ENCODE measurements around the gene NBPF15. TPM values are rescaled to one million over a fixed set of nuclear protein-coding genes. Genes with fewer than 3 reads are reported as not detected.
"Not testable (repeated sequence)": the region's sequence is repeated elsewhere in the genome, so short reads cannot be mapped to it uniquely, and the experiment has no call there.

Gene NBPF15
- total RNA-seq, 2 donors from 2014 or later, result 60.2 to 98.0 TPM

GRCh38 chr1:144439737-144440136 lies 21.7 kb downstream of the NBPF15 start:
- not testable (repeated sequence) for H3K4me3 ChIP-seq (ENCODE audit: low read length); H3K9ac ChIP-seq (ENCODE audit: extremely low read depth, low read length, poor library complexity, severe bottlenecking); H3K27ac ChIP-seq (ENCODE audit: low read depth, low read length); H3K27me3 Mint-ChIP-seq (ENCODE audit: insufficient read depth); H3K9me3 Mint-ChIP-seq; H3K4me1 ChIP-seq (ENCODE audit: control insufficient read depth, insufficient read depth, low read length); H3K27ac Mint-ChIP-seq; H3K9me3 ChIP-seq (ENCODE audit: control insufficient read depth, low read length); H3K4me3 Mint-ChIP-seq; H3K36me3 ChIP-seq (ENCODE audit: control insufficient read depth, insufficient read depth, low read length); H3K4me1 Mint-ChIP-seq; DNase-seq; H3K27me3 ChIP-seq (ENCODE audit: control insufficient read depth, insufficient read depth, low read length, poor library complexity, severe bottlenecking); H3K36me3 Mint-ChIP-seq (ENCODE audit: low read depth)
- TF ChIP-seq CTCF (conservative IDR thresholded peaks at IDR 0.05), result peak; percentile 63
- 31% methylated on average over 5 of the region's 7 CpGs; no CpG with 5 or more reads in 1 of the 2 experiments for WGBS, 2 experiments (ENCODE audit: insufficient coverage in 1 of 2, insufficient read length in 1 of 2)

GRCh38 chr1:144418891-144419694 lies 42.4 kb downstream of the NBPF15 start:
- Mint-ChIP-seq H3K36me3 (ENCODE audit: low read depth) (peaks cover 12% of the 10 kb centered on the region), H3K4me3 (peak overlapping the region; percentile 68), H3K27ac (peak overlapping the region; percentile 46)
- peak; percentile 37 for TF ChIP-seq CTCF (conservative IDR thresholded peaks at IDR 0.05)
- H3K27me3 Mint-ChIP-seq (ENCODE audit: insufficient read depth); H3K27me3 ChIP-seq (ENCODE audit: control insufficient read depth, insufficient read depth, low read length, poor library complexity, severe bottlenecking); H3K4me1 ChIP-seq (ENCODE audit: control insufficient read depth, insufficient read depth, low read length); H3K9me3 Mint-ChIP-seq; H3K27ac ChIP-seq (ENCODE audit: low read depth, low read length); H3K9ac ChIP-seq (ENCODE audit: extremely low read depth, low read length, poor library complexity, severe bottlenecking); H3K9me3 ChIP-seq (ENCODE audit: control insufficient read depth, low read length); H3K4me1 Mint-ChIP-seq; H3K36me3 ChIP-seq (ENCODE audit: control insufficient read depth, insufficient read depth, low read length): not testable (repeated sequence)
- WGBS, 2 experiments (ENCODE audit: insufficient coverage in 1 of 2, insufficient read length in 1 of 2), result 0% methylated on average over 37 of the region's 46 CpGs; no CpG with 5 or more reads in 1 of the 2 experiments
- peak; percentile 89 for DNase-seq
- H3K4me3 ChIP-seq (ENCODE audit: low read length), result peak overlapping the region; percentile 74

- H3K9ac ChIP-seq (ENCODE audit: extremely low read depth, low read length, poor library complexity, severe bottlenecking); H3K4me1 ChIP-seq (ENCODE audit: control insufficient read depth, insufficient read depth, low read length); H3K9me3 ChIP-seq (ENCODE audit: control insufficient read depth, low read length); H3K27me3 Mint-ChIP-seq (ENCODE audit: insufficient read depth); H3K27me3 ChIP-seq (ENCODE audit: control insufficient read depth, insufficient read depth, low read length, poor library complexity, severe bottlenecking); H3K4me1 Mint-ChIP-seq; DNase-seq; H3K9me3 Mint-ChIP-seq; H3K36me3 ChIP-seq (ENCODE audit: control insufficient read depth, insufficient read depth, low read length); H3K27ac ChIP-seq (ENCODE audit: low read depth, low read length); H3K36me3 Mint-ChIP-seq (ENCODE audit: low read depth): not testable (repeated sequence)
- WGBS, 2 experiments (ENCODE audit: insufficient coverage in 1 of 2, insufficient read length in 1 of 2), result 35% methylated on average over 6 of the region's 26 CpGs; no CpG with 5 or more reads in 1 of the 2 experiments
- H3K4me3 ChIP-seq (ENCODE audit: low read length), result peak overlapping the region; percentile 53
- Mint-ChIP-seq H3K27ac (peak overlapping the region; percentile 99), H3K4me3 (peak overlapping the region; percentile 65)
Observed at GRCh38 chr1:144413404-144414118, 47.9 kb downstream of the NBPF15 start.

GRCh38 chr1:144412491-144413403 lies 48.7 kb downstream of the NBPF15 start:
- not testable (repeated sequence) for H3K9me3 Mint-ChIP-seq; H3K27me3 Mint-ChIP-seq (ENCODE audit: insufficient read depth); H3K9ac ChIP-seq (ENCODE audit: extremely low read depth, low read length, poor library complexity, severe bottlenecking); H3K4me1 Mint-ChIP-seq; H3K36me3 Mint-ChIP-seq (ENCODE audit: low read depth); H3K27me3 ChIP-seq (ENCODE audit: control insufficient read depth, insufficient read depth, low read length, poor library complexity, severe bottlenecking); H3K4me1 ChIP-seq (ENCODE audit: control insufficient read depth, insufficient read depth, low read length); H3K36me3 ChIP-seq (ENCODE audit: control insufficient read depth, insufficient read depth, low read length); H3K9me3 ChIP-seq (ENCODE audit: control insufficient read depth, low read length)
- peak overlapping the region; percentile 65 for H3K4me3 Mint-ChIP-seq
- peak; percentile 97 for DNase-seq
- peak overlapping the region; percentile 99 for H3K27ac Mint-ChIP-seq
- Histone ChIP-seq H3K27ac (ENCODE audit: low read depth, low read length) (peak overlapping the region; percentile 91), H3K4me3 (ENCODE audit: low read length) (peak overlapping the region; percentile 53)
- WGBS, 2 experiments (ENCODE audit: insufficient coverage in 1 of 2, insufficient read length in 1 of 2), result 3 to 16% methylated on average over 14 to 25 of the region's 41 CpGs

GRCh38 chr1:144412068-144412471 lies 49.4 kb downstream of the NBPF15 start:
- not testable (repeated sequence) for H3K27me3 ChIP-seq (ENCODE audit: control insufficient read depth, insufficient read depth, low read length, poor library complexity, severe bottlenecking); H3K27ac ChIP-seq (ENCODE audit: low read depth, low read length); H3K27me3 Mint-ChIP-seq (ENCODE audit: insufficient read depth); H3K9ac ChIP-seq (ENCODE audit: extremely low read depth, low read length, poor library complexity, severe bottlenecking); H3K4me1 ChIP-seq (ENCODE audit: control insufficient read depth, insufficient read depth, low read length); H3K36me3 ChIP-seq (ENCODE audit: control insufficient read depth, insufficient read depth, low read length); H3K36me3 Mint-ChIP-seq (ENCODE audit: low read depth); H3K9me3 ChIP-seq (ENCODE audit: control insufficient read depth, low read length); H3K9me3 Mint-ChIP-seq; H3K4me1 Mint-ChIP-seq; H3K4me3 ChIP-seq (ENCODE audit: low read length)
- H3K27ac Mint-ChIP-seq, result peak overlapping the region; percentile 99
- H3K4me3 Mint-ChIP-seq, result peak overlapping the region; percentile 65
- peak; percentile 81 for DNase-seq
- WGBS, 2 experiments (ENCODE audit: insufficient coverage in 1 of 2, insufficient read length in 1 of 2), result 6 to 20% methylated on average over 2 to 18 of the region's 23 CpGs
